NCI-H82 treated with DMSO at 0.1 percent for 48 hours (cell line): ENCODE data around the gene S100A7.

ENCODE experiments used
- DNase-seq: peaks from one replicate; lab custom pipeline; 2025; ENCODE audit not compliant: unreplicated experiment; lab: John Stamatoyannopoulos, UW

S100A7 gene

DNA sequence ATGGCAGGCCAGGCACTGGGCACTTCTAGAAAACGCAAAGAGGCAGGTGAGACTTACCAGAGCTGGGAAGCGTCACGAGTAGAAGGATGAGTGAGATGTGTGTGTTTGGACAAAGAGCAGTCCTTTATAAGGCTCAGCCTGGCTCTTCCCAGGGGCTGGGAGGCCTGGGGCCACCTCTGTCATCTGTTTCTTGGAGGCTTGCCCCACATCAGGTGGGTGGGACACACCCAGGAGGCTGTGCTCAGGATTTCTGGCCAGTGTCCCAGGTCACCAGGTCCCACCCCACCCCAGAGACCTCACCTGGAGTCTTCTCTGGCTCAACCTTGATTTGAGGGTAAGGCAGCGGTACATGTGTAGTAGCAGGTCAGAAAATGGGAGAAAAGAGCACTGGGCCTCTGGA lies at the start of gene S100A7:
TSS of gene S100A7 (minus strand) at position 101 of the 400 bp plus-strand sequence. CDS start 1,638 bp downstream, outside the sequence.
- DNase-seq: no peak

DNA sequence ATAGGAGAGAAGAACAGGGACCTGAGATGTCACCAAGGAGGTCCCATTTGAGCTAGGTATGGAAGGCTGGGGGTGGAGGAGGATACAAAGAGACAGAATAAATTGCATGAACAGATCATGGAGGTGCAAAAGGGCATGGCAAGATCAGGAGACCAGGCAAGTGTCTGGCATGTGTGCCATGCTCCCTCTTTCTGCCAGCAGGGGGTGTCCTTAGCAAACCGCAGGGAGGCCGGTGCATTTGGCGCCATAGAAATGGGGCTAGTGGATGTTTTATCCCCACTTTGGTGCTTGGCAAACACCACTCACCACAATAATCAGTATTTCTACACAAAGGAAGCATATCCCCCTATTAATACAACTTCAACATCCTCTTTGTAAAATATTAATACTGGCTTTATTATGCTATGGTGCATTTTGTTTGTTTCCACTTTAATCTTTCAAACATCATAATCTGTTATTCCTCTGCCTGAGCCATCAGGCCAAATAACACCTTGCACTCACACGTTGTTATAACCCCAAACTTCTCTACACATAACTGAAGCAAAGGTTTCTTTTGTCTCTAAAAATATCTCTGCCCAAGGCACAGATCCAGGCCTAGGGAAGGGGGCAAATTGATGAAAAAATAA lies 49.4 kb upstream of the S100A7 start:
- DNase-seq: peak; percentile 20

- no peak for DNase-seq
Observed at GRCh38 chr1:153509036-153509435, 48.6 kb upstream of the S100A7 start.

- no peak for DNase-seq
Observed at GRCh38 chr1:153507926-153508583, 47.6 kb upstream of the S100A7 start.

DNA sequence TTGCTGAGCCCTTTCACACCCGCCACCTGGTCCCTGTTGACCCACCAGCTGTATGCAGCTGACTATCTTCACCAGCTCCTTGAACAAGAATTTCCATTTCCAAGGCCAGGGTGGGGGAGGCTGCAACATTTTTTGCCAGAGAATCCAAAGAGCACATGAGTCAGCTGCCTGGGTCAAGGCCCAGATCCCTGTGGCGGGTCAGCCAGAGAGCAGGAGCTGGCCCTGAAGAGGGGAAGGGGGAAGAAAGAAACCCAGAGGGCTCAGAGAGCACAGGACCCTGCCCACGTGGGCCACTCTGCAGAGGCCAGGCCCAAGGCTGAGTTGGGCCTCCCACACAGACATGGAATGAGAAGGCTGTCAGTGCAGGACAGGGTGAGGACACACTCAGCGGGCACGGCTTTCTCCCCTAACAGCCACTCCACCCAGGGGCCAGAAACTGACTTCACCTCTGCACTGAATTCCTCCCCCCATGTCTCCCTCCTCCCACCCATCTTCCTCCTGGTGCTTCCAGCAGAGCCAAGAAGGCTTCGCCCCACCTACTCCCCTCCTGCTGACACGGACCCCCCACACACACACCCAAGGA lies 46.5 kb upstream of the S100A7 start:
- DNase-seq: no peak

DNA sequence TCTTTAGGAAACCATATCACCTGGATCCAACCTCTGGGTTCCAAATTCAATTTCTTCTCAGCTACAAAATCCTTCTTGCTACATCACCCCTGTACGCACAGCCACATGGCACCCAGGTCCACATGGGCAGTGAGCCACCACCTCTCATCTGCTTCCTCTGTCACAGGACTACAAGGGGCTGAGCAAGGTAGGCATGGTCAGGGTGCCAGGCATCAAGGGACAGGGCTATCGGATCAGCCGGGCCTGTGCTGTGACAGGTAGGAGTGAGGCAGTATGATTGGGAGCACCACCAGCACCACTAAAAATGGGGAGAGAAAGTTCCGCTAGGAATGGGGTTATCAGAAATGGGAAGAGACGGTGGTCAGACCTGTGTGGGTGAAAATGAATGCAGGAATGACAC lies 45.9 kb upstream of the S100A7 start:
- no peak for DNase-seq

DNA sequence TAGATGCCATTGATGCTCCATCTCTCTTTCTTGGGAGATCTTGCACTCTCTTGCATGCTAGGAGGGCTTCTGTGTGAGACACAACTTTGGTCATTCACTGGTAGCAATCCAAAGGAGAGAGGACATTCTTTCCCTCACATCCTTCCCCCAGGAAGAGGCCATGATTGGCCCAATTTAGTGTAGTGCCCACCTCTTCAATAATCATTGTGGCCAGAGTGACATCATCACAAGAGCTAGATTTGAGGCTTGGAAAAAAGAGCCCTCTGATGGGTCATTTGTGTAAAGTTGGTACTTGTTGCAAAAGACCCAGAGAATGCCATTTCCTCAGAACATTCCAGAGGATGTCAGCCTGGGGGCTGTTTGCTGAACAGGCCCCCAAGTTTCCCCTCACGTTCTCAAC lies 45.1 kb upstream of the S100A7 start:
- DNase-seq: no peak

DNA sequence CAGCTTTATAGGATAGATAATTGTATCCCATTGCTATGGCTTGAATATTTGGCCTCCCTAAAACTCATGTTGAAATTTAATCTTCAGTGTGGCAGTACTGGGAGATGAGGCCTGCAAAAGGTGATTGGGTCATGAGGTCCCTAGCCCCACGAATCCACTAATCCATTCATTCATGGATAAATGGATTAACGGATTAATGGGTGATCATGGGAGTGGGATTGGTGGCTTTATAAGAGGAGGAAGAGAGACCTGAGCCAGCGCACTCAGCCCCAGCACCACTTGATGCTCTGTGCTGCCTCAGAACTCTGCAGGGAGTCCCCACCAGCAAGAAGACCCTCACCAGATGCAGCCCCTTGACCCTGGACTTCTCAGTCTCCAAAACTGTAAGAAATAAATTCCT lies 43.3 kb upstream of the S100A7 start:
- peak; percentile 95 for DNase-seq

GRCh38 chr1:153498746-153499145 lies 38.3 kb upstream of the S100A7 start:
- no peak for DNase-seq

GRCh38 chr1:153495536-153495935 lies 35.1 kb upstream of the S100A7 start:
- no peak for DNase-seq

GRCh38 chr1:153494976-153495535 lies 34.6 kb upstream of the S100A7 start:
- peak; percentile 93 for DNase-seq

DNA sequence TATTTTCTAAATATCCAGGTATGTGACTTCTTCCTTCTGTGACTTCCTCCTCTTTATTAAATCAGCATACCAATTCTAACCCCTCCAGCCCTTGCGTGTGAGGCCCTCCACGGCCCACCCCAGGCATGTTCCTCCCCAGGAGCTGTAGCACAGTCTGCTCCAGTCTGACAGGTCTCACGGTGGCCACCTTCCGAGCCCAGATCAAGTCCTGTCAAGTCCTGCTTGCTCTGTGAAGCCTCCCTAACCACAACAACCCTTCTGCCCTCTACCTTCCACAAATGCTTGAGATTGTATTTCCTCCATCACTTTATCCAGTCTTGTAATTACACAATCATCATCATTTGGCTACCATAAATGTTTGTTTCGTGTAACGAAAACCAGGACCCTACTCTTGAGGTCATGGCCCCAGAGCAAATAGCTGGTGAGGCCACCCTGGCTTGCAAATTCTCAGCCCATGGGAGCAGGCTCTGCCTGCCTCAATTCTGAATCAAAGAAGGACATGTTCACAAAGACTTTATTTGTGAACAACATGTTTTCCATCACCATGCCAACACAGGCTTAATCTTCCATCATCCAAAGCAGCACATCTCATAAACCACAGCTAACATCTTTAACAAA lies 33.0 kb upstream of the S100A7 start:
- no peak for DNase-seq

GRCh38 chr1:153490272-153491051 lies 30.0 kb upstream of the S100A7 start:
- DNase-seq: peak; percentile 98

GRCh38 chr1:153488731-153489130 lies 28.3 kb upstream of the S100A7 start:
- no peak for DNase-seq

- DNase-seq: no peak
Observed at GRCh38 chr1:153487707-153488106, 27.3 kb upstream of the S100A7 start.

GRCh38 chr1:153485863-153486262 lies 25.4 kb upstream of the S100A7 start:
- DNase-seq: peak; percentile 96

- peak; percentile 37 for DNase-seq
Observed at GRCh38 chr1:153483776-153484175, 23.3 kb upstream of the S100A7 start.

DNA sequence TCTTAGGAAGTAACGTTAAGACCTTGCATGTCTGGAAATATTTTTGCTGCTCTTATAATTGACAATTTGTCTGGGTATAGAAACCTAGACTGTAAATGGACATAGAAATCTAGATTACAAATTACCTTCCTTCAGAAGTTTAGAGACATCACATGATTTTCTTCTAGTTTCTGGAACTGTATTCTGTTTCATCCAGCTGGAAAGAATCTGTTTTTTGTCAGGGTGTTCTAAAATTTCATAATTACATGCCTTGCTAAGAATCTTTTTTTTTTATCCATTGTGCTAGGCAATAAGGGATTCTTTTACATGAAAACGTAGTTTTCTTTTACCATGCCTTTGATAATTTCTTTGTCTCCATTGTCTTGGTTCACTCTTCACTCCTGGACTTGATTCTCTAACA lies 20.7 kb upstream of the S100A7 start:
- no peak for DNase-seq

DNA sequence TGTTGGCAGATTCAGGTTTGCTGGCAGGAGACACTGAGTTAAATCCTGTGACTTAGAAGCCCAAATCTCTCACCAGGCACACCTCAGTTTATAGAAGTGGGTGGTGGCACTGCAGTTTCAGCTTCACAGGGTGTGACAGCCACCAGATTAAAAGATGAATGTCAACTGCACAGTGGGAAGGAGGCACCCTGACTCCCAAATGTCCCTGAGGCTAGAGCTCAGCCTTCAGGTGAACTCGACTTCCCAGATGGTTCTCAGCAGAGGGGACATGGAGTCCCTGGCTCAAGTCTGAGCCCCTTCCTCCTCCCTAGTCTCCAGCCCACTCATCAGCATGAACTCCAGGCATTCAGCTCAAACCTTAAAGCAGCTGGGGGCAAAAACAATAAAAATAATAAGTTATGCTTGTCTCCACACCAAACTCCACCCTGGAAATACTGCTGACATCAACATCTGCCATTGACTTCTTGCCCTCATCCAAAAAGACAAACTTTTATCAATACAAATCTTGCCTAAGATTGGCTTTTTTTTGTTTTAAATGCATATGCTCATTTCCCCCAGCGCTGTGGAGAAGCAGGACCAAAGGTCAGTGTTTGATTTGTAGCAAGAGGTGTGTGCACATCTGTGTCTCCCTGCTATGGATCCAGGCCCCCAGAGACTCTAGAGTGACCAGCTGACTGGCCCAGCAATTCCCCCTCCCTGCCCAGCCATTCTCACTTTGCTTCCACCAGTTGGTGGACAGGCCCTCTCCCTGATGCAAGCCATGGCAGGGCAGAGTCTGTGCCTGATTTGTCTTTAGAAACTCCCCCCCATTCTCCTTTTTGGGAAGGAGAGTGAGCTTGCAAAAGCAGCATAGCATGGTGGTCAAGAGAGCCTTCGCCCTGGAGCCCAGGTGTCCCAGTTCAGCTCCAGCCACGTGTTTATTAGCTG lies 18.5 kb upstream of the S100A7 start:
- no peak for DNase-seq
